ENCODE results near the gene RNF215. TPM values are rescaled to one million over a fixed set of nuclear protein-coding genes. Genes with fewer than 3 reads are reported as not detected.
A peak's percentile ranks its signal among the peaks of the same experiment; 100 is the strongest.

The RNF215 gene
- total and polyA plus RNA-seq, 2 of the 13 experiments (the other 11 are each of a cell fraction or from before 2014, with no cell fraction given) = 5.3 to 6.1 TPM

- TF ChIP-seq PREB (CRISPR knock-in tag; IDR thresholded peaks at IDR 0.05) (peak; percentile 87; the same call in 1 of the 2 replicates), ZNF562 (CRISPR knock-in tag; IDR thresholded peaks at IDR 0.05; ENCODE audit: borderline replicate concordance) (no peak), ZNF512 (CRISPR knock-in tag; IDR thresholded peaks at IDR 0.05) (no peak), TBP (CRISPR knock-in tag; IDR thresholded peaks at IDR 0.05) (peak; percentile 90; the same call in 1 of the 2 replicates), ZNF615 (CRISPR knock-in tag; IDR thresholded peaks at IDR 0.05; ENCODE audit: borderline replicate concordance) (peak; percentile 88; the same call in 1 of the 2 replicates), ZNF354B (CRISPR knock-in tag; IDR thresholded peaks at IDR 0.05) (no peak; the same call in 1 of the 2 replicates), RAD21 (CRISPR knock-in tag; IDR thresholded peaks at IDR 0.05) (no peak; the same call in 1 of the 2 replicates), AGO2 (optimal IDR thresholded peaks at IDR 0.05; ENCODE audit: low read depth, low read length) (peak; percentile 98), ADNP (CRISPR knock-in tag; IDR thresholded peaks at IDR 0.05) (no peak), ZEB1 (IDR thresholded peaks at IDR 0.05; ENCODE audit: insufficient replicate concordance, low read depth) (no peak), ZNF3 (CRISPR knock-in tag; IDR thresholded peaks at IDR 0.05) (no peak), GPN1 (CRISPR knock-in tag; IDR thresholded peaks at IDR 0.05; ENCODE audit: borderline replicate concordance) (no peak), AGO1 (IDR thresholded peaks at IDR 0.05; ENCODE audit: low read depth, low read length, poor library complexity, severe bottlenecking) (no peak), RFX3 (CRISPR knock-in tag; IDR thresholded peaks at IDR 0.05) (no peak), ZKSCAN1 (IDR thresholded peaks at IDR 0.05; ENCODE audit: low read length) (no peak), ZNF678 (CRISPR knock-in tag; IDR thresholded peaks at IDR 0.05) (peak; percentile 77; the same call in 1 of the 2 replicates), ZNF160 (CRISPR knock-in tag; IDR thresholded peaks at IDR 0.05) (no peak), ZBTB3 (CRISPR knock-in tag; IDR thresholded peaks at IDR 0.05; ENCODE audit: borderline replicate concordance, low read depth) (0 out of 2 replicates have a peak, but pooled peaks have one; percentile 8), ZNF503 (CRISPR knock-in tag; IDR thresholded peaks at IDR 0.05) (0 out of 2 replicates have a peak, but pooled peaks have one; percentile 62), GATA4 (IDR thresholded peaks at IDR 0.05; ENCODE audit: borderline replicate concordance, low read depth) (peak; percentile 28; the same call in 1 of the 2 replicates), ZSCAN25 (CRISPR knock-in tag; IDR thresholded peaks at IDR 0.05) (peak; percentile 55; the same call in 1 of the 2 replicates), ZNF235 (CRISPR knock-in tag; IDR thresholded peaks at IDR 0.05; ENCODE audit: borderline replicate concordance) (peak; percentile 72), ZNF597 (CRISPR knock-in tag; IDR thresholded peaks at IDR 0.05) (0 out of 2 replicates have a peak, but pooled peaks have one; percentile 68), FOXO1 (CRISPR knock-in tag; IDR thresholded peaks at IDR 0.05) (no peak), ZNF430 (CRISPR knock-in tag; IDR thresholded peaks at IDR 0.05) (peak; percentile 63; the same call in 1 of the 2 replicates)
These were observed 36.2 kb upstream of the RNF215 start (continued) for GRCh38 chr22:30423301-30423958.
